GM23248 (cell line): ENCODE measurements around the gene TBXAS1. TPM values are rescaled to one million over a fixed set of nuclear protein-coding genes. Genes with fewer than 3 reads are reported as not detected.

Experiments used
- DNase-seq: peaks from one replicate; pipeline ENCODE4 v3.0.0-alpha.2; 2015
- H2AFZ ChIP-seq: fragments of 200-600 bp; sonication (generic); 2 replicates; pipeline ENCODE4 v1.6.1; 2016; ENCODE audit warnings: antibody characterized with exemption
- H3F3A ChIP-seq: fragments of 200-600 bp; sonication (generic); 2 replicates; pipeline ENCODE4 v1.6.1; 2016; ENCODE audit warnings: mild to moderate bottlenecking, antibody characterized with exemption, mixed run types; ENCODE audit not compliant: insufficient read depth
- H3K27ac ChIP-seq: fragments of 200-600 bp; sonication (generic); 2 replicates; pipeline ENCODE4 v1.5.1; 2016; ENCODE audit warnings: mild to moderate bottlenecking
- H3K27me3 ChIP-seq: fragments of 200-600 bp; sonication (generic); replicated peaks from 2 replicates; pipeline ENCODE4 v1.6.1; 2016; ENCODE audit warnings: mild to moderate bottlenecking; ENCODE audit not compliant: insufficient read depth
- H3K36me3 ChIP-seq: fragments of 200-600 bp; sonication (generic); 2 replicates; pipeline ENCODE4 v1.6.1; 2016; ENCODE audit warnings: low read depth, mild to moderate bottlenecking
- H3K4me1 ChIP-seq: fragments of 200-600 bp; sonication (generic); 2 replicates; pipeline ENCODE4 v1.6.1; 2016; ENCODE audit warnings: mild to moderate bottlenecking; ENCODE audit not compliant: insufficient read depth
- H3K4me2 ChIP-seq: fragments of 200-600 bp; sonication (generic); one replicate; pipeline ENCODE4 v1.6.1; 2016; ENCODE audit warnings: mild to moderate bottlenecking; ENCODE audit not compliant: unreplicated experiment
- H3K4me3 ChIP-seq: fragments of 200-600 bp; sonication (generic); 2 replicates; pipeline ENCODE4 v1.5.1; 2016; ENCODE audit warnings: mild to moderate bottlenecking
- H3K79me2 ChIP-seq: fragments of 200-600 bp; sonication (generic); 2 replicates; pipeline ENCODE4 v1.6.1; 2016; ENCODE audit warnings: mild to moderate bottlenecking; ENCODE audit not compliant: insufficient read depth
- H3K9ac ChIP-seq: fragments of 200-600 bp; sonication (generic); 2 replicates; pipeline ENCODE4 v1.6.1; 2016; ENCODE audit warnings: mild to moderate bottlenecking
- H3K9me2 ChIP-seq: fragments of 200-600 bp; sonication (generic); 2 replicates; pipeline ENCODE4 v1.6.1; 2016; ENCODE audit warnings: mixed run types, mild to moderate bottlenecking, moderate library complexity; ENCODE audit not compliant: insufficient read depth
- H3K9me3 ChIP-seq: fragments of 200-600 bp; sonication (generic); one replicate; pipeline ENCODE4 v1.6.1; 2017; ENCODE audit warnings: low read depth
- H4K20me1 ChIP-seq: fragments of 200-600 bp; sonication (generic); 2 replicates; pipeline ENCODE4 v1.6.0; 2016; ENCODE audit not compliant: insufficient read depth
- EZH2 ChIP-seq: fragments of 200-600 bp; sonication (generic); IDR thresholded peaks from 2 replicates; pipeline ENCODE4 v1.6.1; 2018; ENCODE audit warnings: antibody characterized with exemption, mild to moderate bottlenecking; ENCODE audit not compliant: insufficient read depth, poor library complexity, severe bottlenecking
- EZH2phosphoT487 ChIP-seq: fragments of 200-600 bp; sonication (generic); IDR thresholded peaks from 2 replicates; pipeline ENCODE4 v1.6.1; 2018; ENCODE audit warnings: antibody characterized with exemption, moderate library complexity, mild to moderate bottlenecking, low read depth; ENCODE audit not compliant: insufficient read depth
- WGBS, 2 experiments: methylation state at CpG; one replicate each; pipeline ENCODE4 v1.1.6; 2015 to 2017; ENCODE audit warnings: low lambda C conversion rate in 2 of 2, low coverage in 1 of 2; ENCODE audit errors: missing lambda C conversion rate in 2 of 2; 5-methylcytosine and 5-hydroxymethylcytosine counted together
- in situ Hi-C: fragments of 300-500 bp; cut with MboI; formaldehyde crosslinking; loops from 2 replicates; pipeline ENCODE4 v1.15.0; 2020
- polyA plus RNA-seq: library from polyadenylated mRNA; unstranded; fragments of >200 nt; fragmentation: Nextera tagmentation; extraction: Ambion mirVana; gene quantifications from 2 replicates; pipeline ENCODE4 v1.2.1, GENCODE V29; 2016
- total RNA-seq: library from RNA; depleted of rRNA; stranded (reverse); fragments of >200 nt; shearing (Covaris generic); gene quantifications from 2 replicates; pipeline ENCODE4 v1.2.3, GENCODE V29; 2014

The TBXAS1 gene
- total and polyA plus RNA-seq, 2 experiments from 2014 or later = 0.49 TPM; not detected in 1

- DNase-seq = peak; percentile 18
Measured at GRCh38 chr7:139799586-139799985, 29.5 kb upstream of the TBXAS1 start.

GRCh38 chr7:139804571-139804970 lies 24.5 kb upstream of the TBXAS1 start:
- H3K27ac ChIP-seq = no peak overlapping the region
- no peaks in the 10 kb centered on the region for H3K9me3 ChIP-seq
- WGBS, 2 experiments = 33 to 59% methylated on average over 1 of the region's 1 CpG
- no peaks in the 10 kb centered on the region for H3K9me2 ChIP-seq
- H3K4me2 ChIP-seq = no peak overlapping the region
- H3K36me3 ChIP-seq = no peaks in the 10 kb centered on the region
- H3K4me1 ChIP-seq = peaks cover 5% of the 10 kb centered on the region; the same call in 1 of the 2 replicates
- H3F3A ChIP-seq = no peaks in the 10 kb centered on the region
- no peak for TF ChIP-seq EZH2
- TF ChIP-seq EZH2phosphoT487 = no peak
- no peak for DNase-seq
- H2AFZ ChIP-seq = no peak overlapping the region
- no peaks in the 10 kb centered on the region for H3K27me3 ChIP-seq
- H3K79me2 ChIP-seq = no peaks in the 10 kb centered on the region
- in situ Hi-C loops = no loop called here
- H4K20me1 ChIP-seq = no peaks in the 10 kb centered on the region
- H3K4me3 ChIP-seq = no peak overlapping the region
- H3K9ac ChIP-seq = no peak overlapping the region

More at GRCh38 chr7:139799586-139799985, 29.5 kb upstream of the TBXAS1 start:
- Histone ChIP-seq H3K36me3 (no peaks in the 10 kb centered on the region), H3K4me3 (no peak overlapping the region), H3K9me3 (no peaks in the 10 kb centered on the region), H3K27me3 (no peaks in the 10 kb centered on the region), H2AFZ (no peak overlapping the region), H3K4me2 (no peak overlapping the region), H3K4me1 (peaks cover 5% of the 10 kb centered on the region; the same call in 1 of the 2 replicates), H3F3A (no peaks in the 10 kb centered on the region), H4K20me1 (no peaks in the 10 kb centered on the region), H3K27ac (no peak overlapping the region), H3K9me2 (no peaks in the 10 kb centered on the region), H3K79me2 (no peaks in the 10 kb centered on the region), H3K9ac (no peak overlapping the region)
- TF ChIP-seq EZH2phosphoT487 (no peak), EZH2 (no peak)
- 69 to 71% methylated on average over 2 of the region's 2 CpGs for WGBS, 2 experiments
- in situ Hi-C loops = loop anchor here (25.0 kb wide), 1 partner anchor 188 kb away; no protein-coding TSS in a partner anchor

GRCh38 chr7:139807009-139807408 lies 22.1 kb upstream of the TBXAS1 start:
- Histone ChIP-seq H3K9me2 (no peaks in the 10 kb centered on the region), H3K79me2 (no peaks in the 10 kb centered on the region), H3K36me3 (no peaks in the 10 kb centered on the region), H3K9me3 (no peaks in the 10 kb centered on the region), H2AFZ (no peak overlapping the region), H3K27me3 (no peaks in the 10 kb centered on the region), H3K9ac (no peak overlapping the region), H3F3A (0 out of 2 replicates have a peak, but pooled peaks cover 4% of the 10 kb centered on the region), H3K27ac (no peak overlapping the region), H4K20me1 (no peaks in the 10 kb centered on the region), H3K4me1 (peaks cover 8% of the 10 kb centered on the region; the same call in 1 of the 2 replicates), H3K4me3 (no peak overlapping the region), H3K4me2 (no peak overlapping the region)
- no peak for DNase-seq
- no peak for TF ChIP-seq EZH2phosphoT487
- no peak for TF ChIP-seq EZH2
- WGBS, 2 experiments = 22 to 27% methylated on average over 3 of the region's 3 CpGs
- in situ Hi-C loops = no loop called here

- no peak overlapping the region for H2AFZ ChIP-seq
- H3K9me2 ChIP-seq = no peaks in the 10 kb centered on the region
- in situ Hi-C loops = no loop called here
- H3K9ac ChIP-seq = no peak overlapping the region
- H3K9me3 ChIP-seq = no peaks in the 10 kb centered on the region
- H3K4me2 ChIP-seq = no peak overlapping the region
- no peaks in the 10 kb centered on the region for H3K36me3 ChIP-seq
- 0 out of 2 replicates have a peak, but pooled peaks cover 3% of the 10 kb centered on the region for H3K4me1 ChIP-seq
- H4K20me1 ChIP-seq = no peaks in the 10 kb centered on the region
- 44 to 57% methylated on average over 3 of the region's 3 CpGs for WGBS, 2 experiments
- no peak overlapping the region for H3K27ac ChIP-seq
- H3K27me3 ChIP-seq = no peaks in the 10 kb centered on the region
- DNase-seq = no peak
- no peak overlapping the region for H3K4me3 ChIP-seq
- H3K79me2 ChIP-seq = no peaks in the 10 kb centered on the region
- H3F3A ChIP-seq = 0 out of 2 replicates have a peak, but pooled peaks cover 7% of the 10 kb centered on the region
- TF ChIP-seq EZH2phosphoT487 (no peak), EZH2 (no peak)
Measured at GRCh38 chr7:139808427-139808826, 20.6 kb upstream of the TBXAS1 start.
